ENCODE measurements around the gene NTHL1.

The NTHL1 gene

GRCh38 chr16:2031081-2031577, 16.5 kb downstream of the NTHL1 start:
- DNase-seq (ENCODE audit: low read depth in 1 of 2, low spot score in 1 of 2): no peak

- DNase-seq (ENCODE audit: low read depth in 1 of 2, low spot score in 1 of 2): no peak
Measured at GRCh38 chr16:2030036-2030435, 17.6 kb downstream of the NTHL1 start.

- no peak for DNase-seq (ENCODE audit: low read depth in 1 of 2, low spot score in 1 of 2)
Measured at GRCh38 chr16:2029350-2029749, 18.3 kb downstream of the NTHL1 start.

- no peak for DNase-seq (ENCODE audit: low read depth in 1 of 2, low spot score in 1 of 2)
Measured at GRCh38 chr16:2028620-2029220, 18.9 kb downstream of the NTHL1 start.

GRCh38 chr16:2028146-2028545, 19.5 kb downstream of the NTHL1 start:
- DNase-seq (ENCODE audit: low read depth in 1 of 2, low spot score in 1 of 2): no peak

GRCh38 chr16:2027024-2028010, 20.3 kb downstream of the NTHL1 start:
- no peak for DNase-seq (ENCODE audit: low read depth in 1 of 2, low spot score in 1 of 2)

- no peak for DNase-seq (ENCODE audit: low read depth in 1 of 2, low spot score in 1 of 2)
Measured at GRCh38 chr16:2026461-2027023, 21.1 kb downstream of the NTHL1 start, which contains the start of gene NHERF2. Gene NHERF2 (plus strand): TSS chr16:2026902. CDS start chr16:2027006, 104 bp downstream.

GRCh38 chr16:2025878-2026460, 21.7 kb downstream of the NTHL1 start:
- no peak for DNase-seq (ENCODE audit: low read depth in 1 of 2, low spot score in 1 of 2)

- DNase-seq (ENCODE audit: low read depth in 1 of 2, low spot score in 1 of 2): no peak
Measured at GRCh38 chr16:2025251-2025650, 22.4 kb downstream of the NTHL1 start.

GRCh38 chr16:2024032-2024420, 23.6 kb downstream of the NTHL1 start:
- no peak for DNase-seq (ENCODE audit: low read depth in 1 of 2, low spot score in 1 of 2)

- peak; percentile 92 to 94 for DNase-seq (ENCODE audit: low read depth in 1 of 2, low spot score in 1 of 2)
Measured at GRCh38 chr16:2023092-2024031, 24.3 kb downstream of the NTHL1 start.

- no peak for DNase-seq (ENCODE audit: low read depth in 1 of 2, low spot score in 1 of 2)
Measured at GRCh38 chr16:2022723-2023091, 24.9 kb downstream of the NTHL1 start.

GRCh38 chr16:2019921-2020831, 27.5 kb downstream of the NTHL1 start:
- DNase-seq (ENCODE audit: low read depth in 1 of 2, low spot score in 1 of 2): no peak

- no peak for DNase-seq (ENCODE audit: low read depth in 1 of 2, low spot score in 1 of 2)
Measured at GRCh38 chr16:2019518-2019920, 28.1 kb downstream of the NTHL1 start, which contains the start of gene NPW. Gene NPW (plus strand): TSS chr16:2019785.

GRCh38 chr16:2016407-2016922, 31.2 kb downstream of the NTHL1 start:
- no peak for DNase-seq (ENCODE audit: low read depth in 1 of 2, low spot score in 1 of 2)

GRCh38 chr16:2015947-2016208, 31.8 kb downstream of the NTHL1 start:
- DNase-seq (ENCODE audit: low read depth in 1 of 2, low spot score in 1 of 2): no peak

GRCh38 chr16:2015117-2015946, 32.3 kb downstream of the NTHL1 start:
- DNase-seq (ENCODE audit: low read depth in 1 of 2, low spot score in 1 of 2): no peak

- DNase-seq (ENCODE audit: low read depth in 1 of 2, low spot score in 1 of 2): no peak
Measured at GRCh38 chr16:2013527-2013926, 34.1 kb downstream of the NTHL1 start.
